Amygdala (tissue), 56 donors: ENCODE data around the gene KRI1.
"Not testable (repeated sequence)": the region's sequence is repeated elsewhere in the genome, so short reads cannot be mapped to it uniquely, and the experiment has no call there.

Source experiments
- DNase-seq, 56 donors: peaks; one replicate each; lab custom pipeline; 2025; lab: John Stamatoyannopoulos, UW

KRI1 gene

GRCh38 chr19:10551698-10552301 is 14.0 kb downstream of the KRI1 start:
- peak in 6 of 56 donors; percentile 2 to 37 (median 6) for DNase-seq

- DNase-seq: not testable (repeated sequence)
Measured at GRCh38 chr19:10551006-10551405, 14.8 kb downstream of the KRI1 start.

DNA sequence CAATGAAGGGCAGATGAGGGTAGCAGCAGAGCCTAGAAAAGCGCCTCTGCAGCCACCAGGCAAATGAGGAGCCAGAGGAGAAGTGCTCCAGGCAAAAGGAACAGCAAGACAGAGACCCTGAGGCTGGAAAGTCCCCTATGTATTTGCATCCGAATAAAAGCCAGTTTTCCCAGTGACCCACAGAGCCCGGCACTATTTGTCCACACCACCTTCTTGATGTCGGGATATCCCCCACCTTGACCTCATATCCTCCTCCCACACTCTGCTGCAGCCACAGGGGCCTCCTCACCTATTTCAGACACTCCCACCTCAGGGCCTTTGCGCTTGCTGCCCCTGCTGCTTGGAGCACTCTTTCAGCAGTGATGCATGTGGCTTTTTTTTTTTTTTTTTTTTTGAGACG is 15.5 kb downstream of the KRI1 start:
- no peak for DNase-seq

GRCh38 chr19:10549733-10550132 is 16.1 kb downstream of the KRI1 start:
- DNase-seq: no peak

DNA sequence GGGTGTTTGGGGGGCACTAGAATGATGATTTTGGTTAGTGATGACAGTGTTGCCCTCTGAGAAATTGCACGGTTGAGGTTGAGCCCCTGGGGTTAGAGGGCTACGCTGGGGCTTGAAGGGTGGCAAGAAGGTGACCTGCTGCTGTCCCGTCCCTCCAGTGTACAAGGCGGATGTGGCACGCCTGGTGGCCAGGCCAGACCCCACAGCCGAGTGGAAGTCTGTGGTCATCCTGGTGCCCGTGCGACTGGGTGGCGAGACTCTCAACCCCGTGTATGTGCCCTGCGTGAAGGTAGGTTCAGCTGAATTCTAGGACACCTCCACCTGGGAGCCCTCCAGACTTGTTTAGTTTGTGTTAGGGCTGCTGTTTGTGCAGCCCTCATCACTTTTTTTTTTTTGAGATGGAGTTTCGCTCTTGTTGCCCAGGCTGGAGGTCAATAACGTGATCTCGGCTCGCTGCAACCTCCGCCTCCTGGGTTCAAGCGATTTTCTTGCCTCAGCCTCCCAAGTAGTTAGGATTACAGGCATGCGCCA is 17.0 kb downstream of the KRI1 start:
- DNase-seq: no peak

GRCh38 chr19:10546817-10547216 is 19.0 kb downstream of the KRI1 start:
- DNase-seq: no peak

- peak in 1 of 56 donors; percentile 29 for DNase-seq
Measured at GRCh38 chr19:10544753-10545251, 21.0 kb downstream of the KRI1 start.

- DNase-seq: peak in 3 of 56 donors; percentile 5 to 39 (median 19)
Measured at GRCh38 chr19:10544242-10544752, 21.5 kb downstream of the KRI1 start.

GRCh38 chr19:10543420-10544241 is 22.2 kb downstream of the KRI1 start, which contains the start of gene ATG4D:
TSS of gene ATG4D (plus strand) at chr19:10543904. CDS start at chr19:10544091, 187 bp downstream.
- peak in 51 of 56 donors; percentile 15 to 85 (median 62) for DNase-seq

DNA sequence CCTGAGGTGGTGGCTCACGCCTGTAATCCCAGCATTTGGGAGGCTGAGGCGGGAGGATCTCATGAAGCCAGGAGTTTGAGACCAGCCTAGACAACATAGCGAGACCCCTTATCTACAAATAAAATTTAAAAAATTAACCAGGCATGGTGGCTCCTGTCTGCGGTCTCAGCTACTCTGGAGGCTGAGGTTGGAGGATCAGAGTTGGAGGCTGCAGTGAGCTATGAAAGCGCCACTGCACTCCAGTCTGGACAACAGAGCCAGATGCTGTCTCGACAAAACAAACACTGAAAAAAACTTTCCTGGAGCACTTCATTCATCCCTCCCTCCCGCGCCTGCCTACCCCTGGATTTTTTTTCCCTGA is 22.8 kb downstream of the KRI1 start:
- DNase-seq: no peak

DNA sequence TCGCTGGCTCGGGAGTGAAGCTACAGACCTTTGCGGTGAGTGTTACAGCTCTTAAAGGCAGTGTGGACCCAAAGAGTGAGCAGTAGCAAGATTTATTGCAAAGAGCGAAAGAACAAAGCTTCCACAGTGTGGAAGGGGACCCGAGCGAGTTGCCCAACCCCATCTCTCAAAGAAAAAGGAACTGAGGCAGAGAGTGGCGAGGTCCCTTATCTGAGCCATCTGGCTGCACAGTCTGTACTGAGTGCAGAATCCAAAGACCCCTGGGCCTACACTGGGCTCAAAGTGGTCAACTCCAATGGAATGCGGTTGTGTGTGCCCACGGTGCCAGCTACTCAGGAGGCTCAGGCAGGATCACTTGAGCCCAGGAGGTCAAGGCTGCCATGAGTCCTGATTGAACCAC is 26.8 kb downstream of the KRI1 start:
- not testable (repeated sequence) for DNase-seq

- no peak for DNase-seq
Measured at GRCh38 chr19:10538204-10538983, 27.4 kb downstream of the KRI1 start.

- DNase-seq: no peak
Measured at GRCh38 chr19:10537668-10538067, 28.1 kb downstream of the KRI1 start.

DNA sequence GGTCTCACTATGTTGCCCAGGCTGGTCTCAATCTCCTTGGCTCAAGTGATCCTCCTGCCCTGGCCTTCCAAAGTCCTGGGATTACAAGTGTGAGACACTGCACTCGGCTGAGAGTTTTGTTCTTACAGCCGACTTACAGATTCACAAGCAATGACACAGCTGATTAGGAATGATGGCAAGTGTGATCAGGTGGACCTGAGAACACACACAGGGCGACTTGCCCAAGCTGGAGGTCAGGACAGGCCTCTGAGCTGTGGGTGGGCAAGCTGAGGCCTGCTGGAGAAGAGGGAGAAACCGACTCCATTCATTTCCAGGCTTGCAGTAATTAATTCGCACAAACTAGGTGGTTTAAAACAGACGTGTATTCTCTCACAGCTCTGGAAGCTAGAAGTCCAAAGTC is 30.2 kb downstream of the KRI1 start:
- DNase-seq: no peak

DNA sequence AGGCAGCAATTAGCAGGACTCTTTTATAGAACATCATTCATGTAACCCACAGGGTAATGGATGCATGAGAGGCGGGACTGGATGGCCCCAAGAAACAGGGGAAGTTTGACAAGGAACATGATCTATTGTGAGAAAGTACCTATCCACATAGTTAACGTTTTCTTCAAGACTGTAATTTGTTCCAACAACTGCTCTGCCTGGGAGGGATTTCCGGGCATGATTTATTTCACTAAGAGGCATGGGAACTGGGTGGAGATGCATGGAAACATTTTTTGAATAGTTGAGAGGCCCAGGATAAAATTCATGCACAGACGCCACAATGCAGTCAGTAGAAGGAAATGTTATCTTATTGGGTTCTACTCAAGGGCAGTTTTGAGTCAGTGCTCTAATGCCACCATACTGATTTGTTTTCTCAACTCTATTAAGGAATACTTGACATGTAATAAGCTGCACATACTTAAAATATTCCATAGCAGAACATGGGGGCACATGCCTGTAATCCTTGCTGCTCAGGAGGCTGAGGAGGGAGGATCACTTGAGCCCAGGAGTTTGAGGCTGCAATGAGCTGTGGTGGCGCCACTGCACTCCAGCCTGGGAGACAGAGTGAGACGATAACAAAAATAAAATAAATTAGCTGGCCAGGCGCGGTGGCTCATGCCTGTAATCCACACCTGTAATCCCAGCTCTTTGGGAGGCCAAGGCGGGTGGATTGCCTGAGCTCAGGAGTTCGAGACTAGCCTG is 32.0 kb downstream of the KRI1 start:
- no peak for DNase-seq

DNA sequence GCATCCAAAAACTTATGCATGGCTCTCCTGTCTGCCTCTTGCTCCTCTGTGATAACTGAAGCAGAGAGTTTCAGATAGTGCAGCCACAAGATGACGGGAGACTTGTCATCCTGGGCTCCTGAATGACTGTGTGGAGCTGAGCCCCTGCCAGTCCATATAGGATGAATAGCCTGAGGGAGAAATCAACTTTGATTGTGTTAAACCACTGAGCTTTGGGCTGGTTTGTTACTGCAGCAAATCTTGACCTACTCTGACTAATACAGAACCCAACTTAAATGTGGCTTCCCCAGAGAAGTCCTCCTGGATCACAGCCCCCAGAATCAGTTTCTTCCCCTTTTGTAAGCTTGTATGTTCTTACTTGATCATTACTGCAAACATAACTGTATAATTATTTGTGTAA is 33.4 kb downstream of the KRI1 start:
- no peak for DNase-seq

GRCh38 chr19:10526887-10527286 is 38.9 kb downstream of the KRI1 start:
- not testable (repeated sequence) for DNase-seq

- no peak for DNase-seq
Measured at GRCh38 chr19:10525636-10526035, 40.2 kb downstream of the KRI1 start.

GRCh38 chr19:10523135-10523636 is 42.6 kb downstream of the KRI1 start:
- DNase-seq: no peak
